ENCODE data around the gene PTGER4.

DNA sequence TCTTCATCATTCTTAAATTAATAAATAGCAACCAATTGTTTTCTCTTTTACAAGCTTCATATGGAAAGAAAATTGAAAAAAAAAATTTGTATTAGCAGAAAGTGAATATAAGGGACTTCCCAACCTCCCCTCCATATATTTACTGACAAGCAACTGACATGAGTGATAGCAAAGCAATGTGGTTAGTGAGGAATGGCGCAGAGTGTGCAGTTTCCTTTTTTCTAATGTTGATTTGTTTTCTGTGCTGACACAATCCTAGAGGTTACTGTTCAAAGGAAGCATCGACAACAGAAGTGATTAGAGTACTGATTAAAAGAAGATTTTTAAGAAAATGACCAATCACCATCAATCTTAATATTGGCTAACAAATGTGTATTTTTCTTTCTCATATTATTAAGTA, 1.7 kb upstream of the PTGER4 start:
- TF ChIP-seq, protein P1, sequence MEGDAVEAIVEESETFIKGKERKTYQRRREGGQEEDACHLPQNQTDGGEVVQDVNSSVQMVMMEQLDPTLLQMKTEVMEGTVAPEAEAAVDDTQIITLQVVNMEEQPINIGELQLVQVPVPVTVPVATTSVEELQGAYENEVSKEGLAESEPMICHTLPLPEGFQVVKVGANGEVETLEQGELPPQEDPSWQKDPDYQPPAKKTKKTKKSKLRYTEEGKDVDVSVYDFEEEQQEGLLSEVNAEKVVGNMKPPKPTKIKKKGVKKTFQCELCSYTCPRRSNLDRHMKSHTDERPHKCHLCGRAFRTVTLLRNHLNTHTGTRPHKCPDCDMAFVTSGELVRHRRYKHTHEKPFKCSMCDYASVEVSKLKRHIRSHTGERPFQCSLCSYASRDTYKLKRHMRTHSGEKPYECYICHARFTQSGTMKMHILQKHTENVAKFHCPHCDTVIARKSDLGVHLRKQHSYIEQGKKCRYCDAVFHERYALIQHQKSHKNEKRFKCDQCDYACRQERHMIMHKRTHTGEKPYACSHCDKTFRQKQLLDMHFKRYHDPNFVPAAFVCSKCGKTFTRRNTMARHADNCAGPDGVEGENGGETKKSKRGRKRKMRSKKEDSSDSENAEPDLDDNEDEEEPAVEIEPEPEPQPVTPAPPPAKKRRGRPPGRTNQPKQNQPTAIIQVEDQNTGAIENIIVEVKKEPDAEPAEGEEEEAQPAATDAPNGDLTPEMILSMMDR (conservative IDR thresholded peaks at IDR 0.05): no peak
- no peak for TF ChIP-seq EZH2 (IDR thresholded peaks at IDR 0.05; ENCODE audit: low read depth)

Measured in PC-9 (cell line).